Endometrial microvascular endothelial cells (primary cell): Measurements from ENCODE around the gene ENO4. TPM values are rescaled to one million over a fixed set of nuclear protein-coding genes. Genes with fewer than 3 reads are reported as not detected.

ENCODE experiments used
- in situ Hi-C: cut with HindIII; loops from 2 replicates; pipeline ENCODE4 v1.10.0; 2017; ENCODE audit warnings: low sequenced_read_pairs, low pct_unique_long_range_greater_than_20kb; ENCODE audit errors: inconsistent ontology term
- total RNA-seq: library from RNA; depleted of rRNA; stranded (reverse); fragments of >200 nt; gene quantifications from one replicate; pipeline ENCODE4 v1.2.3, GENCODE V29; 2015; ENCODE audit errors: inconsistent ontology term

The ENO4 gene
- total RNA-seq, 1 donor from 2014 or later = not detected

GRCh38 chr10:116826803-116827202 is 22.5 kb upstream of the ENO4 start:
- in situ Hi-C loops = loop anchor here (25.0 kb wide), 1 partner anchor 335 kb away; no protein-coding TSS in a partner anchor

GRCh38 chr10:116827214-116827671 is 22.1 kb upstream of the ENO4 start:
- in situ Hi-C loops = loop anchor here (25.0 kb wide), 1 partner anchor 335 kb away; no protein-coding TSS in a partner anchor

GRCh38 chr10:116828116-116828515 is 21.2 kb upstream of the ENO4 start:
- in situ Hi-C loops = loop anchor here (25.0 kb wide), 1 partner anchor 334 kb away; no protein-coding TSS in a partner anchor

- in situ Hi-C loops = loop anchor here (25.0 kb wide), 1 partner anchor 333 kb away; no protein-coding TSS in a partner anchor
Measured at GRCh38 chr10:116829711-116830110, 19.6 kb upstream of the ENO4 start.

- in situ Hi-C loops = loop anchor here (25.0 kb wide), 1 partner anchor 331 kb away; no protein-coding TSS in a partner anchor
Measured at GRCh38 chr10:116831086-116831485, 18.2 kb upstream of the ENO4 start.

GRCh38 chr10:116831790-116832189 is 17.5 kb upstream of the ENO4 start:
- in situ Hi-C loops = loop anchor here (25.0 kb wide), 1 partner anchor 331 kb away; no protein-coding TSS in a partner anchor

- in situ Hi-C loops = loop anchor here (25.0 kb wide), 1 partner anchor 328 kb away; no protein-coding TSS in a partner anchor
Measured at GRCh38 chr10:116833986-116834985, 15.0 kb upstream of the ENO4 start.

GRCh38 chr10:116835658-116836057 is 13.6 kb upstream of the ENO4 start:
- in situ Hi-C loops = loop anchor here (25.0 kb wide), 1 partner anchor 327 kb away; no protein-coding TSS in a partner anchor

GRCh38 chr10:116836083-116836482 is 13.2 kb upstream of the ENO4 start:
- in situ Hi-C loops = loop anchor here (25.0 kb wide), 1 partner anchor 326 kb away; no protein-coding TSS in a partner anchor

- in situ Hi-C loops = loop anchor here (25.0 kb wide), 1 partner anchor 325 kb away; no protein-coding TSS in a partner anchor
Measured at GRCh38 chr10:116836902-116837523, 12.3 kb upstream of the ENO4 start.

GRCh38 chr10:116838143-116838725 is 11.1 kb upstream of the ENO4 start:
- in situ Hi-C loops = loop anchor here (25.0 kb wide), 1 partner anchor 324 kb away; no protein-coding TSS in a partner anchor

- in situ Hi-C loops = loop anchor here (25.0 kb wide), 1 partner anchor 322 kb away; no protein-coding TSS in a partner anchor
Measured at GRCh38 chr10:116840389-116841075, 8.8 kb upstream of the ENO4 start.

- in situ Hi-C loops = loop anchor here (25.0 kb wide), 1 partner anchor 316 kb away; no protein-coding TSS in a partner anchor
Measured at GRCh38 chr10:116845823-116846222, 3.5 kb upstream of the ENO4 start.

- in situ Hi-C loops = loop anchor here (25.0 kb wide), 1 partner anchor 314 kb away; no protein-coding TSS in a partner anchor
Measured at GRCh38 chr10:116848032-116848943, 1.0 kb upstream of the ENO4 start.

- in situ Hi-C loops = loop anchor here (25.0 kb wide), 1 partner anchor 313 kb away; no protein-coding TSS in a partner anchor
Measured at GRCh38 chr10:116848944-116849247, 403 bp upstream of the ENO4 start.

GRCh38 chr10:116850058-116850611 is 836 bp downstream of the ENO4 start:
- in situ Hi-C loops = no loop called here

GRCh38 chr10:116852246-116852645 is 2.9 kb downstream of the ENO4 start:
- in situ Hi-C loops = no loop called here
